Erythroblast (primary cell): ENCODE data around the gene MAP6.

Experiments
- GATA1 ChIP-seq: IDR thresholded peaks from 2 replicates; pipeline ENCODE4 v1.6.1; 2011; ENCODE audit warnings: low read depth, mild to moderate bottlenecking, control low read depth, low read length, moderate library complexity
- POLR2A ChIP-seq: IDR thresholded peaks from 2 replicates; pipeline ENCODE4 v1.6.1; 2011; ENCODE audit warnings: mild to moderate bottlenecking, low read length

- TF ChIP-seq POLR2A (no peak), GATA1 (no peak)
These were observed 112.6 kb downstream of the MAP6 start for GRCh38 chr11:75556275-75556674.
